SK-N-SH (cell line): ENCODE data around the gene SRSF7. TPM values are rescaled to one million over a fixed set of nuclear protein-coding genes. Genes with fewer than 3 reads are reported as not detected.

Experiments used
- CTCF ChIA-PET: fragments of 300-600, 350-600 bp; formaldehyde crosslinking; extraction: SDS; loops from one replicate; lab custom pipeline; 2021; lab: Yijun Ruan, JAX
- POLR2A ChIA-PET: fragments of 350-600 bp; sonication (Branson Sonifier 250); formaldehyde crosslinking; extraction: SDS; loops from one replicate; lab custom pipeline; 2020; ENCODE audit warnings: antibody characterized with exemption, inconsistent platforms; lab: Yijun Ruan, JAX
- DNase-seq: peaks from one replicate; pipeline ENCODE4 v3.0.0; 2012
- H2AFZ ChIP-seq: fragments of 200-600 bp; sonication (generic); 2 replicates; pipeline ENCODE4 v1.8.1; 2016; ENCODE audit warnings: antibody characterized with exemption, mild to moderate bottlenecking, low read depth
- H3F3A ChIP-seq: fragments of 200-600 bp; sonication (generic); replicated peaks from 2 replicates; pipeline ENCODE3; 2016; ENCODE audit warnings: antibody characterized with exemption, mild to moderate bottlenecking; ENCODE audit not compliant: insufficient read depth
- H3K27ac ChIP-seq, 2 experiments: fragments of 200-500 bp in 1 of 2; fragments of 200-600 bp in 1 of 2; sonication (Bioruptor generic) in 1 of 2; sonication (generic), shearing (Covaris generic) in 1 of 2; 2 replicates each; pipeline versions ENCODE4 v1.5.1 to v1.6.1; 2014 to 2016; ENCODE audit warnings: low read depth in 2 of 2, inconsistent platforms in 1 of 2, low read length in 1 of 2, mild to moderate bottlenecking in 1 of 2, mixed read lengths in 1 of 2
- H3K27me3 ChIP-seq: fragments of 200-600 bp; sonication (generic), shearing (Covaris generic); 2 replicates; pipeline ENCODE4 v1.6.1; 2016; ENCODE audit warnings: mixed run types; ENCODE audit not compliant: insufficient read depth
- H3K36me3 ChIP-seq, 2 experiments: fragments of 200-500 bp in 1 of 2; fragments of 200-600 bp in 1 of 2; sonication (Bioruptor generic) in 1 of 2; sonication (generic) in 1 of 2; replicated peaks in 1 of 2; 2 replicates each; pipeline versions ENCODE3 to v1.5.1; 2014 to 2016; ENCODE audit warnings: low read length in 1 of 2, mild to moderate bottlenecking in 1 of 2; ENCODE audit not compliant: insufficient read depth in 2 of 2, control insufficient read depth in 1 of 2
- H3K4me1 ChIP-seq, 2 experiments: fragments of 200-500 bp in 1 of 2; fragments of 200-600 bp in 1 of 2; sonication (Bioruptor generic) in 1 of 2; sonication (generic), shearing (Covaris generic) in 1 of 2; 2 replicates each; pipeline versions ENCODE4 v1.5.1 to v1.6.1; 2014 to 2016; ENCODE audit warnings: low read depth in 1 of 2, low read length in 1 of 2, mixed run types in 1 of 2; ENCODE audit not compliant: insufficient read depth in 2 of 2, control insufficient read depth in 1 of 2
- H3K4me2 ChIP-seq: fragments of 200-600 bp; sonication (generic), shearing (Covaris generic); 2 replicates; pipeline ENCODE4 v1.6.1; 2017; ENCODE audit warnings: mixed run types
- H3K4me3 ChIP-seq, 2 experiments: fragments of 200-500 bp in 1 of 2; fragments of 200-600 bp in 1 of 2; sonication (Bioruptor generic) in 1 of 2; sonication (generic), shearing (Covaris generic) in 1 of 2; 2 replicates each; pipeline versions ENCODE4 v1.5.1 to v1.8.1; 2014 to 2016; ENCODE audit warnings: low read depth in 2 of 2, inconsistent platforms in 1 of 2, low read length in 1 of 2, mild to moderate bottlenecking in 1 of 2, mixed read lengths in 1 of 2, moderate library complexity in 1 of 2
- H3K79me2 ChIP-seq: fragments of 200-600 bp; sonication (generic); 2 replicates; pipeline ENCODE4 v1.8.1; 2017; ENCODE audit warnings: mild to moderate bottlenecking; ENCODE audit not compliant: insufficient read depth
- H3K9ac ChIP-seq: fragments of 200-600 bp; sonication (generic); 2 replicates; pipeline ENCODE4 v1.6.1; 2017; ENCODE audit warnings: mixed run types
- H3K9me2 ChIP-seq: fragments of 200-600 bp; sonication (generic); 2 replicates; pipeline ENCODE4 v1.6.1; 2017; ENCODE audit warnings: mixed run types
- H3K9me3 ChIP-seq: fragments of 200-600 bp; sonication (generic); 2 replicates; pipeline ENCODE4 v1.6.1; 2017; ENCODE audit warnings: mixed run types, mild to moderate bottlenecking, moderate library complexity
- H4K20me1 ChIP-seq: fragments of 200-600 bp; sonication (generic); 2 replicates; pipeline ENCODE4 v1.6.1; 2017; ENCODE audit warnings: mild to moderate bottlenecking, mixed run types; ENCODE audit not compliant: insufficient read depth
- ELF1 ChIP-seq: IDR thresholded peaks from 2 replicates; pipeline ENCODE4 v1.4.0; 2012
- EP300 ChIP-seq, 2 experiments: IDR thresholded peaks; 2 replicates each; pipeline versions ENCODE4 v1.4.0 to v1.6.1; 2012; ENCODE audit warnings: borderline replicate concordance in 1 of 2, low read depth in 1 of 2, low read length in 1 of 2
- FOSL2 ChIP-seq: IDR thresholded peaks from 2 replicates; pipeline ENCODE4 v1.4.0; 2012; ENCODE audit warnings: low read depth, mild to moderate bottlenecking, moderate library complexity, borderline replicate concordance
- FOXJ3 ChIP-seq: sonication (generic); formaldehyde crosslinking; IDR thresholded peaks from 2 replicates; pipeline ENCODE4 v1.5.1; 2020; ENCODE audit warnings: mild to moderate bottlenecking, missing genetic modification reagents
- FOXM1 ChIP-seq: IDR thresholded peaks from 2 replicates; pipeline ENCODE4 v1.4.0; 2012; ENCODE audit warnings: low read depth, mild to moderate bottlenecking
- GABPA ChIP-seq: IDR thresholded peaks from 2 replicates; pipeline ENCODE4 v1.4.0; 2012; ENCODE audit warnings: low read depth, mild to moderate bottlenecking
- GATA2 ChIP-seq: sonication (generic); formaldehyde crosslinking; IDR thresholded peaks from 2 replicates; pipeline ENCODE4 v1.5.0; 2020; ENCODE audit warnings: mild to moderate bottlenecking, missing genetic modification reagents
- JUND ChIP-seq: IDR thresholded peaks from 2 replicates; pipeline ENCODE4 v1.4.0; 2012
- MEF2A ChIP-seq: IDR thresholded peaks from 2 replicates; pipeline ENCODE4 v1.4.0; 2012; ENCODE audit warnings: low read depth, borderline replicate concordance
- MXI1 ChIP-seq: IDR thresholded peaks from 2 replicates; pipeline ENCODE4 v1.6.1; 2012; ENCODE audit warnings: mild to moderate bottlenecking, low read depth, low read length, improper control_type of control experiment
- NFIC ChIP-seq: IDR thresholded peaks from 2 replicates; pipeline ENCODE4 v1.4.0; 2012; ENCODE audit warnings: borderline replicate concordance
- NRF1 ChIP-seq: IDR thresholded peaks from 2 replicates; pipeline ENCODE4 v1.6.1; 2012; ENCODE audit warnings: low read depth, mild to moderate bottlenecking, low read length
- RAD21 ChIP-seq: IDR thresholded peaks from 2 replicates; pipeline ENCODE4 v1.6.1; 2012; ENCODE audit warnings: mild to moderate bottlenecking, low read length
- REST ChIP-seq: IDR thresholded peaks from 2 replicates; pipeline ENCODE4 v1.6.1; 2012; ENCODE audit warnings: mild to moderate bottlenecking, low read depth, low read length, moderate library complexity
- RFX5 ChIP-seq: IDR thresholded peaks from 2 replicates; pipeline ENCODE4 v1.6.1; 2012; ENCODE audit warnings: mild to moderate bottlenecking, improper control_type of control experiment, low read length
- SMC3 ChIP-seq: IDR thresholded peaks from 2 replicates; pipeline ENCODE4 v1.6.1; 2012; ENCODE audit warnings: low read depth, low read length, improper control_type of control experiment
- TCF12 ChIP-seq: IDR thresholded peaks from 2 replicates; pipeline ENCODE4 v1.4.0; 2012
- TEAD4 ChIP-seq: IDR thresholded peaks from 2 replicates; pipeline ENCODE4 v1.4.0; 2012; ENCODE audit warnings: mild to moderate bottlenecking, borderline replicate concordance; ENCODE audit not compliant: insufficient read depth
- USF1 ChIP-seq: IDR thresholded peaks from 2 replicates; pipeline ENCODE4 v1.4.0; 2012; ENCODE audit warnings: low read depth, borderline replicate concordance
- WGBS: methylation state at CpG from one replicate; pipeline ENCODE4 v1.1.6; 2017; ENCODE audit warnings: low lambda C conversion rate; 5-methylcytosine and 5-hydroxymethylcytosine counted together
- polyA plus RNA-seq, 3 experiments: library from polyadenylated mRNA; depleted of rRNA; stranded (reverse); fragments of >200 nt; gene quantifications; 2 replicates each; pipeline ENCODE4 v1.2.3, GENCODE V29; 2012
- TF ChIP-seq, protein P1 (sequence below): fragments of 150-350 bp; IDR thresholded peaks from 2 replicates; pipeline ENCODE4 v1.6.1; 2016; ENCODE audit warnings: mild to moderate bottlenecking, low read depth, low read length

The SRSF7 gene
- polyA plus RNA-seq, 1 of the 3 experiments (the other 2 are of a cell fraction) = 199 TPM

GRCh38 chr2:38731090-38731489 lies 20.1 kb downstream of the SRSF7 start:
- Histone ChIP-seq H3K9ac (no peak overlapping the region), H3K4me2 (no peak overlapping the region), H3K9me2 (no peaks in the 10 kb centered on the region), H3F3A (peaks cover 2% of the 10 kb centered on the region), H2AFZ (no peak overlapping the region), H3K27me3 (no peaks in the 10 kb centered on the region), H3K9me3 (no peaks in the 10 kb centered on the region), H3K79me2 (no peaks in the 10 kb centered on the region), H3K4me1 (no peaks in the 10 kb centered on the region; a peak in 1 of 4 replicates), H3K36me3 (peaks cover 4 to 14% of the 10 kb centered on the region in 2 experiments), H3K27ac (no peak overlapping the region)
- POLR2A ChIA-PET = interaction anchor here (1.0 kb wide), 1 partner anchor 13 kb away, joined by 3 read pairs; no protein-coding TSS in a partner anchor
- 96% methylated on average over 7 of the region's 7 CpGs for WGBS
- CTCF ChIA-PET = interaction anchor here (0.6 to 1.6 kb wide), 4 partner anchors 18 to 354 kb away, joined by 3 to 7 read pairs (median 6); partner anchors contain the start of gene ATL2
- no peak for DNase-seq
- TF ChIP-seq RAD21 (no peak), FOSL2 (no peak), MXI1 (no peak), RFX5 (no peak), ELF1 (no peak), GATA2 (CRISPR knock-in tag) (no peak), MEF2A (no peak), REST (no peak), TEAD4 (no peak), EP300 (IDR thresholded peaks at IDR 0.05; ENCODE audit: borderline replicate concordance in 1 of 2, low read depth in 1 of 2, low read length in 1 of 2) (no peak), SMC3 (no peak)
- TF ChIP-seq, protein P1, sequence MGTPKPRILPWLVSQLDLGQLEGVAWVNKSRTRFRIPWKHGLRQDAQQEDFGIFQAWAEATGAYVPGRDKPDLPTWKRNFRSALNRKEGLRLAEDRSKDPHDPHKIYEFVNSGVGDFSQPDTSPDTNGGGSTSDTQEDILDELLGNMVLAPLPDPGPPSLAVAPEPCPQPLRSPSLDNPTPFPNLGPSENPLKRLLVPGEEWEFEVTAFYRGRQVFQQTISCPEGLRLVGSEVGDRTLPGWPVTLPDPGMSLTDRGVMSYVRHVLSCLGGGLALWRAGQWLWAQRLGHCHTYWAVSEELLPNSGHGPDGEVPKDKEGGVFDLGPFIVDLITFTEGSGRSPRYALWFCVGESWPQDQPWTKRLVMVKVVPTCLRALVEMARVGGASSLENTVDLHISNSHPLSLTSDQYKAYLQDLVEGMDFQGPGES = no peak
- TF ChIP-seq, all 33 proteins: peak for 0
- no peak overlapping the region for H3K4me3 ChIP-seq
- no peaks in the 10 kb centered on the region for H4K20me1 ChIP-seq

GRCh38 chr2:38728694-38729093 lies 22.5 kb downstream of the SRSF7 start:
- peaks cover 3% of the 10 kb centered on the region for H3F3A ChIP-seq
- no peaks in the 10 kb centered on the region for H3K27me3 ChIP-seq
- no peak overlapping the region for H3K4me2 ChIP-seq
- no peaks in the 10 kb centered on the region for H3K79me2 ChIP-seq
- H3K9me2 ChIP-seq = no peaks in the 10 kb centered on the region
- WGBS = 11% methylated on average over 2 of the region's 2 CpGs
- H2AFZ ChIP-seq = no peak overlapping the region
- H3K27ac ChIP-seq = no peak overlapping the region
- POLR2A ChIA-PET = interaction anchor here (1.7 kb wide), 1 partner anchor 22 kb away, joined by 6 read pairs; the partner anchor contains the start of gene SRSF7
- no peaks in the 10 kb centered on the region for H4K20me1 ChIP-seq
- H3K4me3 ChIP-seq = no peak overlapping the region
- no peaks in the 10 kb centered on the region for H3K4me1 ChIP-seq
- CTCF ChIA-PET = interaction anchor here (0.7 to 2.4 kb wide), 5 partner anchors 147 to 413 kb away, joined by 3 to 18 read pairs (median 3); no protein-coding TSS in a partner anchor
- H3K9me3 ChIP-seq = no peaks in the 10 kb centered on the region
- DNase-seq = no peak
- no peak overlapping the region for H3K9ac ChIP-seq
- H3K36me3 ChIP-seq = peaks cover 0 to 4% of the 10 kb centered on the region in 2 experiments
- TF ChIP-seq REST = no peak
- no peak for TF ChIP-seq SMC3
- no peak for TF ChIP-seq RFX5
- TF ChIP-seq GABPA = no peak
- no peak for TF ChIP-seq NFIC
- TF ChIP-seq FOXJ3 (CRISPR knock-in tag) = no peak
- TF ChIP-seq NRF1 = no peak
- no peak for TF ChIP-seq TCF12
- TF ChIP-seq JUND = no peak
- TF ChIP-seq FOSL2 = no peak
- no peak for TF ChIP-seq FOXM1
- TF ChIP-seq MEF2A = no peak
- no peak for TF ChIP-seq USF1
